ENCODE data around the gene TRIO.

The TRIO gene

DNA sequence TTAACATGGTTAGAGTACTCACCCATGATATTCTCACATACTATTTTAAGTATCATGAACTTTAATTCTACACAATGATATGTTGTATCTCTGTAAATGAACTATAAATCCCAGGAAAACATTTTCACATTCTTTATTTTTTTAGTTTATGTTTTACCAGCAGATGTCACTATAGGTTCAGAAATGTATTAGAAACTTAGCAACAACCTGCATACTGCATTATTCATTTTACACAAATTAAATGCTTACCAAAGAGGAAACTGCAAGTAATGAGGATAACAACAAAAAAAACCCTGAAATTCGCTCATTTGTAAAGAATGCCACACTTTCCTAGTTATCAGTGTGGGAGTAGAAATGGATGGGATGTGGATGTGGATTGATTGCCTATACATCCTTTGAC lies 221.0 kb downstream of the TRIO start:
- intact Hi-C loops (cut with DNase I; ENCODE audit: low total_unique reads) = no loop called here
- DNase-seq = no peak
- no peaks in the 10 kb centered on the region for H3K27me3 ChIP-seq
- peaks cover 82 to 97% (median 82%) of the 10 kb centered on the region in 3 donors for H3K36me3 ChIP-seq
- H3K27ac ChIP-seq = no peak overlapping the region
- no peak overlapping the region for H3K4me3 ChIP-seq
- no peaks in the 10 kb centered on the region for H3K4me1 ChIP-seq
- no peak for TF ChIP-seq CTCF (IDR thresholded peaks at IDR 0.05)
- no peaks in the 10 kb centered on the region for H3K9me3 ChIP-seq

GRCh38 chr5:14364576-14365472 lies 221.7 kb downstream of the TRIO start:
- Histone ChIP-seq H3K27ac (no peak overlapping the region), H3K36me3 (peaks cover 82 to 97% (median 82%) of the 10 kb centered on the region in 3 donors), H3K4me1 (no peaks in the 10 kb centered on the region), H3K27me3 (no peaks in the 10 kb centered on the region), H3K9me3 (no peaks in the 10 kb centered on the region), H3K4me3 (no peak overlapping the region)
- no peak for DNase-seq
- peak in 1 of 2 experiments; percentile 22 for TF ChIP-seq CTCF (IDR thresholded peaks at IDR 0.05)
- intact Hi-C loops (cut with DNase I; ENCODE audit: low total_unique reads) = no loop called here

DNA sequence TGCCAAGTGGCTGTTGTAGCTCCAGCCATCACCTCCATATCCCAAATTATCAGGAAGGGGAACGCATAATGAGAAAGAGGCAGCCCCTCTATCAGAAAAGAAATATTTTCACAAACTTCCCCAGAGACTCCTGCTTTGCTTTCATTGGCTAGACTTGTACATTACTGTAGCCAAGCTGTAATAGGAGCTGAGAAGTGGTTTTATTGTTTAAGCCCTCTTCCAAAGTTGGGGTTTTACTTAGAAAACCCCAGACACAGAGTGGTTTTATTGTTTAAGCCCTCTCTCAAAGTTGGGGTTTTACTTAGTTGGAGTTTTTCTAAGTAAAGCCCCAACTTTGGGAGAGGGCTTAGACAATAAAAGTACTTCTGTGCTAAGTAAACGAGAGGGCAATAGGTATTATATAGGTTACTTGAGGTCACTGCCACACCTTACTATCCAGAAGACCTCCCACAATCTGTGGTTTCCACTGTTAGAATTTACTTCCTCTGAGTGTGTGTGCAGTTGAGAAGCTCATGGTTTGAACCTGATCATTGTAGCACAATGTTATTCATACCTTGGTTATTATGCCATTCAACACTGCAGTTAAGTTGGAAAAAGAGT lies 222.8 kb downstream of the TRIO start:
- Histone ChIP-seq H3K27ac (no peak overlapping the region), H3K36me3 (peaks cover 81 to 97% (median 82%) of the 10 kb centered on the region in 3 donors), H3K27me3 (no peaks in the 10 kb centered on the region), H3K4me1 (no peaks in the 10 kb centered on the region), H3K9me3 (no peaks in the 10 kb centered on the region), H3K4me3 (no peak overlapping the region)
- TF ChIP-seq CTCF (IDR thresholded peaks at IDR 0.05) = no peak
- intact Hi-C loops (cut with DNase I; ENCODE audit: low total_unique reads) = no loop called here
- no peak for DNase-seq

DNA sequence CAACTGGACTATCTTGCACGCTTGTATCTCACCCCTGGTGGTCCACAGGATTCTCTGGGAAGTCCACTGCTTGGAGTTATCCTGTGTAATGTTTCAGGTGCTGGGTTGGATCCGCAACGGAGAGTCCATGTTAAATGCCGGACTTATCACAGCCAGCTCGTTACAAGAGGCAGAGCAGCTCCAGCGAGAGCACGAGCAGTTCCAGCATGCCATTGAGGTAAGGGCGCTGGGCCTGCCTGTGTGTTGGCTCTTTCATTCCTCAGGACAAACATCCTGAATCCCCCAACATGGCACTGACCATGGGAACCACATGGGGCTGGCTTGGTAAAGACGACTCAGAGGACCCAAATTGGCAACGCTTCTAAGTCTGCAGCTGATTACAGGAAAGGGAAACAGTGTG lies 223.6 kb downstream of the TRIO start:
- H3K27ac ChIP-seq = no peak overlapping the region

GRCh38 chr5:14367364-14367763 lies 224.2 kb downstream of the TRIO start:
- H3K36me3 ChIP-seq = peaks cover 86 to 98% (median 88%) of the 10 kb centered on the region in 3 donors
- DNase-seq = no peak
- intact Hi-C loops (cut with DNase I; ENCODE audit: low total_unique reads) = no loop called here
- H3K27me3 ChIP-seq = no peaks in the 10 kb centered on the region
- no peaks in the 10 kb centered on the region for H3K9me3 ChIP-seq
- no peaks in the 10 kb centered on the region for H3K4me1 ChIP-seq
- no peak for TF ChIP-seq CTCF (IDR thresholded peaks at IDR 0.05)
- no peak overlapping the region for H3K27ac ChIP-seq
- no peak overlapping the region for H3K4me3 ChIP-seq

More for the DNA sequence above, 223.6 kb downstream of the TRIO start:
- intact Hi-C loops (cut with DNase I; ENCODE audit: low total_unique reads) = no loop called here
- DNase-seq = no peak
- TF ChIP-seq CTCF (IDR thresholded peaks at IDR 0.05) = no peak
- peaks cover 80 to 98% (median 82%) of the 10 kb centered on the region in 3 donors for H3K36me3 ChIP-seq
- H3K9me3 ChIP-seq = no peaks in the 10 kb centered on the region
- H3K4me1 ChIP-seq = no peaks in the 10 kb centered on the region
- no peak overlapping the region for H3K4me3 ChIP-seq
- no peaks in the 10 kb centered on the region for H3K27me3 ChIP-seq
